Panc1 (cell line): Measurements from ENCODE around the gene MACROD2. TPM values are rescaled to one million over a fixed set of nuclear protein-coding genes. Genes with fewer than 3 reads are reported as not detected.

ENCODE experiments used
- ATAC-seq: fragments of 200-7000 bp; cut with Tn5 transposase; 2 replicates; pipeline ENCODE4 v1.9.1; 2020; ENCODE audit warnings: mild to moderate bottlenecking, moderate library complexity
- BruUV-seq: library from RNA; stranded (reverse); fragments of 400-500 nt; replicated peaks from 2 replicates; lab custom pipeline; 2021; lab: Mats Ljungman, UMichigan
- CTCF ChIA-PET: fragments of 300-600 bp; sonication (Branson Sonifier 250); formaldehyde crosslinking; loops from one replicate; lab custom pipeline; 2022; ENCODE audit warnings: antibody characterized with exemption; lab: Charles Lee
- POLR2A ChIA-PET: fragments of 300-600 bp; sonication (Branson Sonifier 250); formaldehyde crosslinking; loops from one replicate; lab custom pipeline; 2022; ENCODE audit warnings: antibody characterized with exemption; lab: Charles Lee
- DNase-seq: peaks from one replicate; pipeline ENCODE4 v3.0.0-alpha.2; 2010; ENCODE audit warnings: low read depth, low spot score
- H3K27ac ChIP-seq: 2 replicates; pipeline ENCODE4 v1.5.1; 2011; ENCODE audit warnings: mild to moderate bottlenecking, low read length, inconsistent platforms
- H3K27me3 ChIP-seq: fragments of 200-500 bp; sonication (Bioruptor generic); 2 replicates; pipeline ENCODE4 v1.6.0; 2014; ENCODE audit warnings: low read length, inconsistent platforms; ENCODE audit not compliant: control insufficient read depth, insufficient read depth
- H3K36me3 ChIP-seq: fragments of 200-500 bp; sonication (Bioruptor generic); 2 replicates; pipeline ENCODE4 v1.5.1; 2014; ENCODE audit warnings: inconsistent platforms, mild to moderate bottlenecking, low read length, moderate library complexity; ENCODE audit not compliant: control insufficient read depth, insufficient read depth
- H3K4me1 ChIP-seq: 2 replicates; pipeline ENCODE4 v1.5.1; 2011; ENCODE audit warnings: inconsistent platforms, mild to moderate bottlenecking, low read length, moderate library complexity; ENCODE audit not compliant: control insufficient read depth, insufficient read depth
- H3K4me3 ChIP-seq, 2 experiments: 2 replicates each; pipeline ENCODE4 v1.5.1; 2011 to 2012; ENCODE audit warnings: low read depth in 2 of 2, low read length in 2 of 2, mild to moderate bottlenecking in 2 of 2, inconsistent platforms in 1 of 2, moderate library complexity in 1 of 2
- H3K9me3 ChIP-seq: fragments of 200-500 bp; sonication (Bioruptor generic); 2 replicates; pipeline ENCODE4 v1.5.1; 2014; ENCODE audit warnings: low read depth, mild to moderate bottlenecking, inconsistent platforms, low read length, moderate library complexity; ENCODE audit not compliant: control insufficient read depth, insufficient read depth
- POLR2AphosphoS5 ChIP-seq: IDR thresholded peaks from 2 replicates; pipeline ENCODE4 v1.6.1; 2012; ENCODE audit warnings: mild to moderate bottlenecking, low read depth, low read length, moderate library complexity
- SIN3A ChIP-seq: IDR thresholded peaks from 2 replicates; pipeline ENCODE4 v1.6.1; 2012; ENCODE audit warnings: low read depth, mild to moderate bottlenecking, low read length, moderate library complexity, borderline replicate concordance; ENCODE audit not compliant: insufficient read depth
- TCF7L2 ChIP-seq: IDR thresholded peaks from 2 replicates; pipeline ENCODE4 v1.6.1; 2011; ENCODE audit warnings: mild to moderate bottlenecking, low read depth, low read length, inconsistent platforms
- in situ Hi-C: cut with HindIII; loops from 2 replicates; pipeline ENCODE4 v1.10.0; 2016; ENCODE audit warnings: low sequenced_read_pairs, low pct_unique_long_range_greater_than_20kb
- intact Hi-C: fragments of 100-400 bp; cut with micrococcal nuclease; formaldehyde crosslinking; loops from one replicate; pipeline ENCODE4 v1.10.0; 2022; ENCODE audit not compliant: unreplicated experiment
- total RNA-seq: library from RNA; stranded (reverse); gene quantifications from one replicate; pipeline ENCODE4 v1.2.1, GENCODE V29; 2021; ENCODE audit not compliant: unreplicated experiment
- TF ChIP-seq, protein P1 (sequence below): fragments of 450-650 bp; IDR thresholded peaks from 2 replicates; pipeline ENCODE4 v1.5.1; 2017; ENCODE audit warnings: mild to moderate bottlenecking
- TF ChIP-seq, protein P2 (sequence below), 2 experiments: IDR thresholded peaks; 2 replicates each; pipeline ENCODE4 v1.6.1; 2011 to 2012; ENCODE audit warnings: low read depth in 2 of 2, control low read depth in 1 of 2, low read length in 1 of 2, mild to moderate bottlenecking in 1 of 2, moderate library complexity in 1 of 2; ENCODE audit not compliant: insufficient read depth in 1 of 2

MACROD2 gene
- total RNA-seq, 1 experiment from 2014 or later: 1.2 TPM

DNA sequence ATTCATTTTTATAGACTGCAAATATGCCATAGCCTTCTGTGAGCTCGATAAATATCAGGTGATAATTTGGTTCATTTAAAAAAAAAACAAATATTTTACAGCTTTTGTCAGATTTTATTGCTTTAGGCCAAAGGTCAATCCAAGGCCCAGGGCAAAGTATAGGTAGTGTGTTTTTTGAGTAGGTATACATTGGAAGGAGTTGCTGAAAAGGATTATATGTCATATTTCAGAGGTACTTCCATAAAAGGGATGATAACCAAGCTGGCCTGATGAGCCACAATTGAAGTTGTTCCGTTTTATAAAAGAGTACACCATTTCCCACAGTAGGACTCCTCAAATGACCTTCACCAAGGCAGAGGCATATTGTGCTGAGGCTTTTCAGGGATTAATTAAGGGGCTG lies 794.9 kb downstream of the MACROD2 start:
- ATAC-seq: no peak
- DNase-seq: no peak

DNA sequence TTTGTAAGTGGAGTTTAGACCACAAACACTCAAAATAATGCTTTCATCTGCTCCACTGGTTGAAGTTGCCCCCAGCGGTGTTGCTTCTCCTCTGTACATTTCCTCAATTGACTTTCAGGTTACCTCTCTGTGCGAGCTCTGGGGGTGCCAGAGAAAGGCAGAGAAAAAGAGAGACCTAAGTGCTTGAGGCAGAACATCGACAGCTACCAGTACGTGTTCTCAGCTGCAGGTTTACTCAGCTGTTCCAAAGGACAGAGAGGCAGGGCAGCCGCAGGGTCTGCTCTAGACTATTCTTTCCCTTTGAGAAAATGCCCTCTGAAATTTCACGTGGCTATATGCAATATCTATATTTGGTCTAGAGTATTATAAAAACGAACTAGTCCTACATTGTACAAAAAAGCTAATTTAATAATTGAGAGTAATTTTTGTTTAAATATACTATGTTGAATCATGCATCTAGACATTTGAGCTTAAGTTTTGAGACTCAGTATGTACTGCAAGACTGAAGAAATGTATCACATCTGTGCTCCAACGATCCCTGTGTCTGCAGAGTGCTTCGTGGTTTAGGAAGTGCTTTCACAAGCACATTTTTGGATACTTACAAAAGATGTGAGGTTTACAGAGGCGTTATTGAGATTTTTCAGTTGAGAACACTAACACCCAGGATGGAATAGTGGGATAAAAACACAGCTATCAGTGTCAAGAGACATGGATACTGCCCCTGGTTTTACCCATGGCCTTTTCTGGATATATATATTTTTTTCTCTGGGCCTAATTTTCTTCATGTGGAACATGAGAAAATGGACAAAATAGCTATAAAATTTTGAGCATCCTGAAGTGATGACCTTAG lies 795.7 kb downstream of the MACROD2 start:
- Histone ChIP-seq H3K36me3 (no peaks in the 10 kb centered on the region), H3K9me3 (no peaks in the 10 kb centered on the region), H3K4me1 (no peaks in the 10 kb centered on the region), H3K4me3 (no peak overlapping the region), H3K27me3 (no peaks in the 10 kb centered on the region), H3K27ac (no peak overlapping the region)
- ATAC-seq (no peak), DNase-seq (no peak)
- no TSS peak for BruUV-seq
- in situ Hi-C loops (no loop called here), intact Hi-C loops (no loop called here)
- TF ChIP-seq SIN3A (no peak), POLR2AphosphoS5 (no peak), TCF7L2 (no peak)
- TF ChIP-seq, protein P1, sequence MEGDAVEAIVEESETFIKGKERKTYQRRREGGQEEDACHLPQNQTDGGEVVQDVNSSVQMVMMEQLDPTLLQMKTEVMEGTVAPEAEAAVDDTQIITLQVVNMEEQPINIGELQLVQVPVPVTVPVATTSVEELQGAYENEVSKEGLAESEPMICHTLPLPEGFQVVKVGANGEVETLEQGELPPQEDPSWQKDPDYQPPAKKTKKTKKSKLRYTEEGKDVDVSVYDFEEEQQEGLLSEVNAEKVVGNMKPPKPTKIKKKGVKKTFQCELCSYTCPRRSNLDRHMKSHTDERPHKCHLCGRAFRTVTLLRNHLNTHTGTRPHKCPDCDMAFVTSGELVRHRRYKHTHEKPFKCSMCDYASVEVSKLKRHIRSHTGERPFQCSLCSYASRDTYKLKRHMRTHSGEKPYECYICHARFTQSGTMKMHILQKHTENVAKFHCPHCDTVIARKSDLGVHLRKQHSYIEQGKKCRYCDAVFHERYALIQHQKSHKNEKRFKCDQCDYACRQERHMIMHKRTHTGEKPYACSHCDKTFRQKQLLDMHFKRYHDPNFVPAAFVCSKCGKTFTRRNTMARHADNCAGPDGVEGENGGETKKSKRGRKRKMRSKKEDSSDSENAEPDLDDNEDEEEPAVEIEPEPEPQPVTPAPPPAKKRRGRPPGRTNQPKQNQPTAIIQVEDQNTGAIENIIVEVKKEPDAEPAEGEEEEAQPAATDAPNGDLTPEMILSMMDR: no peak
- TF ChIP-seq, protein P2, sequence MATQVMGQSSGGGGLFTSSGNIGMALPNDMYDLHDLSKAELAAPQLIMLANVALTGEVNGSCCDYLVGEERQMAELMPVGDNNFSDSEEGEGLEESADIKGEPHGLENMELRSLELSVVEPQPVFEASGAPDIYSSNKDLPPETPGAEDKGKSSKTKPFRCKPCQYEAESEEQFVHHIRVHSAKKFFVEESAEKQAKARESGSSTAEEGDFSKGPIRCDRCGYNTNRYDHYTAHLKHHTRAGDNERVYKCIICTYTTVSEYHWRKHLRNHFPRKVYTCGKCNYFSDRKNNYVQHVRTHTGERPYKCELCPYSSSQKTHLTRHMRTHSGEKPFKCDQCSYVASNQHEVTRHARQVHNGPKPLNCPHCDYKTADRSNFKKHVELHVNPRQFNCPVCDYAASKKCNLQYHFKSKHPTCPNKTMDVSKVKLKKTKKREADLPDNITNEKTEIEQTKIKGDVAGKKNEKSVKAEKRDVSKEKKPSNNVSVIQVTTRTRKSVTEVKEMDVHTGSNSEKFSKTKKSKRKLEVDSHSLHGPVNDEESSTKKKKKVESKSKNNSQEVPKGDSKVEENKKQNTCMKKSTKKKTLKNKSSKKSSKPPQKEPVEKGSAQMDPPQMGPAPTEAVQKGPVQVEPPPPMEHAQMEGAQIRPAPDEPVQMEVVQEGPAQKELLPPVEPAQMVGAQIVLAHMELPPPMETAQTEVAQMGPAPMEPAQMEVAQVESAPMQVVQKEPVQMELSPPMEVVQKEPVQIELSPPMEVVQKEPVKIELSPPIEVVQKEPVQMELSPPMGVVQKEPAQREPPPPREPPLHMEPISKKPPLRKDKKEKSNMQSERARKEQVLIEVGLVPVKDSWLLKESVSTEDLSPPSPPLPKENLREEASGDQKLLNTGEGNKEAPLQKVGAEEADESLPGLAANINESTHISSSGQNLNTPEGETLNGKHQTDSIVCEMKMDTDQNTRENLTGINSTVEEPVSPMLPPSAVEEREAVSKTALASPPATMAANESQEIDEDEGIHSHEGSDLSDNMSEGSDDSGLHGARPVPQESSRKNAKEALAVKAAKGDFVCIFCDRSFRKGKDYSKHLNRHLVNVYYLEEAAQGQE (IDR thresholded peaks at IDR 0.05; ENCODE audit: insufficient read depth in 1 of 2, low read depth in 2 of 2, low read length in 1 of 2): no peak
- ChIA-PET CTCF (no interaction called here), POLR2A (no interaction called here)

More for the DNA sequence above, 794.9 kb downstream of the MACROD2 start:
- ChIA-PET POLR2A (no interaction called here), CTCF (no interaction called here)
- in situ Hi-C loops: no loop called here
- no peaks in the 10 kb centered on the region for H3K27me3 ChIP-seq
- TF ChIP-seq POLR2AphosphoS5 (no peak), SIN3A (no peak), TCF7L2 (no peak)
- TF ChIP-seq, protein P1: no peak
- TF ChIP-seq, protein P2 (IDR thresholded peaks at IDR 0.05; ENCODE audit: insufficient read depth in 1 of 2, low read depth in 2 of 2, low read length in 1 of 2): no peak
- intact Hi-C loops: no loop called here
- no TSS peak for BruUV-seq
- H3K4me1 ChIP-seq: no peaks in the 10 kb centered on the region
- H3K27ac ChIP-seq: no peak overlapping the region
- no peak overlapping the region for H3K4me3 ChIP-seq
- H3K9me3 ChIP-seq: no peaks in the 10 kb centered on the region
- H3K36me3 ChIP-seq: no peaks in the 10 kb centered on the region
